Heart right ventricle (tissue), 16 donors: ENCODE measurements around the gene FRK. TPM values are rescaled to one million over a fixed set of nuclear protein-coding genes. Genes with fewer than 3 reads are reported as not detected.

Experiments used
- ATAC-seq, 8 donors: fragments of 200-7000 bp; cut with Tn5 transposase; one replicate each; pipeline ENCODE4 v1.9.1; 2020; ENCODE audit warnings: mild to moderate bottlenecking in 8 of 8, moderate library complexity in 8 of 8, moderate number of reproducible peaks in 1 of 8
- DNase-seq, 2 donors: peaks; one replicate each; pipeline ENCODE4 v3.0.0-alpha.2; 2020
- H3K27ac ChIP-seq, 10 donors: fragments of 200-600 bp; sonication (generic) in 2 of 10; one replicate each; pipeline versions ENCODE4 v1.5.0 to v1.8.0; 2020 to 2022; ENCODE audit warnings: mild to moderate bottlenecking in 3 of 10
- H3K27me3 ChIP-seq, 7 donors: fragments of 200-600 bp; one replicate each; pipeline ENCODE4 v1.8.0; 2021 to 2022; ENCODE audit warnings: mild to moderate bottlenecking in 2 of 7
- H3K36me3 ChIP-seq, 9 donors: fragments of 200-600 bp; sonication (generic) in 1 of 9; one replicate each; pipeline versions ENCODE4 v1.5.0 to v1.8.0; 2020 to 2022; ENCODE audit warnings: mild to moderate bottlenecking in 2 of 9
- H3K4me1 ChIP-seq, 9 donors: fragments of 200-600 bp; sonication (generic) in 1 of 9; one replicate each; pipeline versions ENCODE4 v1.5.0 to v1.8.0; 2020 to 2022; ENCODE audit warnings: mild to moderate bottlenecking in 4 of 9
- H3K4me3 ChIP-seq, 10 donors: fragments of 200-600 bp; sonication (generic) in 2 of 10; one replicate each; pipeline versions ENCODE4 v1.5.0 to v1.8.0; 2020 to 2022; ENCODE audit warnings: mild to moderate bottlenecking in 7 of 10, moderate library complexity in 2 of 10
- H3K9me3 ChIP-seq, 11 donors: fragments of 200-600 bp in 10 of 11; sonication (generic) in 2 of 11; one replicate each; pipeline versions ENCODE4 v1.5.0 to v1.8.0; 2013 to 2022; ENCODE audit warnings: mild to moderate bottlenecking in 2 of 11, control low read depth in 1 of 11, moderate library complexity in 1 of 11
- CTCF ChIP-seq, 9 donors: fragments of 200-600 bp; sonication (generic) in 2 of 9; IDR thresholded peaks; one replicate each; pipeline versions ENCODE4 v1.5.0 to v1.8.0; 2021 to 2022; ENCODE audit warnings: antibody characterized with exemption in 9 of 9, mild to moderate bottlenecking in 5 of 9, moderate library complexity in 1 of 9
- WGBS, 2 donors: extraction: QIAGEN DNeasy Blood & Tissue Kit; methylation state at CpG; one replicate each; pipeline ENCODE4 v1.1.7; 2013; ENCODE audit warnings: inconsistent platforms in 1 of 2; 5-methylcytosine and 5-hydroxymethylcytosine counted together
- intact Hi-C, 10 donors: fragments of 100-400 bp; cut with DNase I; formaldehyde crosslinking; loops; one replicate each; pipeline versions ENCODE4 v1.11.1 to v1.14.2; 2022
- polyA plus RNA-seq, 2 donors: library from polyadenylated mRNA; stranded (reverse); fragments of 200-250 nt; gene quantifications; one replicate each; pipeline ENCODE4 v1.2.3, GENCODE V29; 2013
- total RNA-seq, 10 donors: library from RNA; stranded (reverse); fragmentation: NEBNext Ultra II Directional in 3 of 10; extraction: Animal tissue kit (Norgen Biotek cat#: 25700) in 3 of 10; gene quantifications; one replicate each; pipeline versions ENCODE4 v1.2.1 to v1.2.4, GENCODE V29; 2021 to 2023
- donor health status: Arrhythmogenic right ventricular cardiomyopathy.
- donor health status: ischemic (EF 13 %, LVEDD 7.1; RV severe dilation, severe dysfunction).
- donor health status: healthy with polysubstance abuse.
- donor health status: DM: no; HTN: yes; CAD: no.
- donor health status: DM: no; HTN: no; CAD: no.
- donor health status: ischemic (EF 25% LVEDD 6.9; RV normal size, moderate dysfunction).
- donor health status: ischemic (EF 25% LVEDD 5.7; RV mildly dilated, moderate dysfunction).
- donor health status: healthy.
- donor health status: DM: yes; HTN: yes; CAD: no.
- donor health status: Ischemic cardiomyopathy.
- donor health status: ischemic (EF 35%, LVEDD 5.7; RV mildly dilated, moderate dysfunction).
- donor health status: nonischemic (EF 11% LVEDD 7.7; RV severe dilation, severe dysfunction).
- donor health status: DM: yes; HTN: yes; CAD: no.
- donor health status: PGD.
- donor health status: ischemic (EF 29% LVEDD 5.4; RV normal size, mild dysfunction).
- donor health status: nonischemic (EF 23%, LVEDD 6.1; RV moderate dilation, normal function).

The FRK gene
- total and polyA plus RNA-seq, 12 donors = 0.61 to 10.6 (median 6.6) TPM

- no peaks in the 10 kb centered on the region for H3K9me3 ChIP-seq
- H3K27me3 ChIP-seq = no peaks in the 10 kb centered on the region
- H3K4me1 ChIP-seq = peaks cover 0 to 12% (median 2%) of the 10 kb centered on the region in 9 donors
- no peak overlapping the region for H3K4me3 ChIP-seq
- no peak for DNase-seq
- TF ChIP-seq CTCF (IDR thresholded peaks at IDR 0.05) = no peak
- H3K36me3 ChIP-seq = no peaks in the 10 kb centered on the region
- intact Hi-C loops = no loop called here
- ATAC-seq = no peak
- no peak overlapping the region for H3K27ac ChIP-seq
These were observed 32.9 kb downstream of the FRK start for GRCh38 chr6:116027801-116028200.

GRCh38 chr6:116025405-116025804, 35.3 kb downstream of the FRK start:
- no peak overlapping the region for H3K27ac ChIP-seq
- H3K9me3 ChIP-seq = no peaks in the 10 kb centered on the region
- no peak for DNase-seq
- H3K4me1 ChIP-seq = no peaks in the 10 kb centered on the region
- no peak for ATAC-seq
- TF ChIP-seq CTCF (IDR thresholded peaks at IDR 0.05) = no peak
- no peaks in the 10 kb centered on the region for H3K36me3 ChIP-seq
- intact Hi-C loops = no loop called here
- no peak overlapping the region for H3K4me3 ChIP-seq
- H3K27me3 ChIP-seq = no peaks in the 10 kb centered on the region

GRCh38 chr6:116022841-116023445, 37.7 kb downstream of the FRK start:
- ATAC-seq (no peak), DNase-seq (no peak)
- Histone ChIP-seq H3K4me3 (no peak overlapping the region), H3K9me3 (no peaks in the 10 kb centered on the region), H3K27ac (no peak overlapping the region), H3K36me3 (no peaks in the 10 kb centered on the region), H3K27me3 (no peaks in the 10 kb centered on the region), H3K4me1 (peaks cover 0 to 17% (median 8%) of the 10 kb centered on the region in 9 donors)
- WGBS, 2 donors = 54 to 58% methylated on average over 2 of the region's 2 CpGs
- no peak for TF ChIP-seq CTCF (IDR thresholded peaks at IDR 0.05)
- intact Hi-C loops = no loop called here

- Histone ChIP-seq H3K36me3 (no peaks in the 10 kb centered on the region), H3K9me3 (no peaks in the 10 kb centered on the region), H3K4me1 (peaks cover 9 to 39% (median 28%) of the 10 kb centered on the region in 9 donors), H3K27ac (no peak overlapping the region), H3K27me3 (no peaks in the 10 kb centered on the region), H3K4me3 (no peak overlapping the region)
- ATAC-seq (no peak), DNase-seq (no peak)
- no peak for TF ChIP-seq CTCF (IDR thresholded peaks at IDR 0.05)
- intact Hi-C loops = no loop called here
These were observed 40.0 kb downstream of the FRK start for GRCh38 chr6:116020738-116021137.
